CD4-positive, alpha-beta T cell (primary cell): ENCODE measurements around the gene EPB41L4A. TPM values are rescaled to one million over a fixed set of nuclear protein-coding genes. Genes with fewer than 3 reads are reported as not detected.

Experiments used
- ATAC-seq: fragments of 200-7000 bp; cut with Tn5 transposase; one replicate; pipeline ENCODE4 v1.10.0; 2022; ENCODE audit warnings: mild to moderate bottlenecking; ENCODE audit not compliant: poor library complexity
- CTCF ChIA-PET: fragments of 350-600 bp; sonication (Branson Sonifier 250); formaldehyde crosslinking; loops from one replicate; lab custom pipeline; 2021; ENCODE audit warnings: antibody characterized with exemption, inconsistent platforms; lab: Charles Lee
- POLR2A ChIA-PET: fragments of 350-600 bp; sonication (Branson Sonifier 250); formaldehyde crosslinking; loops from one replicate; lab custom pipeline; 2021; ENCODE audit warnings: antibody characterized with exemption, inconsistent platforms; lab: Charles Lee
- DNase-seq, 14 experiments: peaks; one replicate each; pipeline ENCODE4 v3.0.0-alpha.2; 2013 to 2020; ENCODE audit warnings: mixed read lengths in 2 of 14
- H3K27ac ChIP-seq, 2 donors: one replicate each; pipeline versions ENCODE4 v1.5.1 to v1.7.0; 2013; ENCODE audit warnings: low read length in 2 of 2, low read depth in 1 of 2, mild to moderate bottlenecking in 1 of 2
- H3K27me3 ChIP-seq, 2 experiments: 1 replicate in 1 of 2; 2 replicates in 1 of 2; pipeline versions ENCODE4 v1.6.1 to v1.7.0; 2013; ENCODE audit warnings: low read length in 2 of 2, control low read depth in 1 of 2, mild to moderate bottlenecking in 1 of 2, moderate library complexity in 1 of 2; ENCODE audit not compliant: insufficient read depth in 2 of 2, control insufficient read depth in 1 of 2
- H3K36me3 ChIP-seq: one replicate; pipeline ENCODE4 v1.6.1; 2013; ENCODE audit warnings: low read length, control low read depth; ENCODE audit not compliant: insufficient read depth
- H3K4me1 ChIP-seq: one replicate; pipeline ENCODE4 v1.6.1; 2013; ENCODE audit warnings: low read length, control low read depth; ENCODE audit not compliant: insufficient read depth
- H3K4me3 ChIP-seq: one replicate; pipeline ENCODE4 v1.5.1; 2013; ENCODE audit warnings: mild to moderate bottlenecking, low read length, moderate library complexity
- H3K9me3 ChIP-seq, 2 experiments: 1 replicate in 1 of 2; 2 replicates in 1 of 2; pipeline versions ENCODE4 v1.6.1 to v1.7.0; 2013; ENCODE audit warnings: low read length in 2 of 2, mild to moderate bottlenecking in 2 of 2, control low read depth in 1 of 2, moderate library complexity in 1 of 2; ENCODE audit not compliant: control insufficient read depth in 1 of 2, insufficient read depth in 1 of 2
- H3K27ac Mint-ChIP-seq: one replicate; pipeline ENCODE4 v1.8.0; 2020; ENCODE audit warnings: mixed read lengths
- H3K27me3 Mint-ChIP-seq: one replicate; pipeline ENCODE4 v1.8.0; 2021; ENCODE audit warnings: mixed read lengths
- H3K36me3 Mint-ChIP-seq: one replicate; pipeline ENCODE4 v1.8.0; 2021; ENCODE audit warnings: low read depth, mixed read lengths
- H3K4me1 Mint-ChIP-seq: one replicate; pipeline ENCODE4 v1.8.0; 2021; ENCODE audit warnings: low read depth, mixed read lengths
- H3K4me3 Mint-ChIP-seq: one replicate; pipeline ENCODE4 v1.8.0; 2020; ENCODE audit warnings: mild to moderate bottlenecking, mixed read lengths
- H3K9me3 Mint-ChIP-seq: one replicate; pipeline ENCODE4 v1.8.0; 2020; ENCODE audit warnings: mixed read lengths
- intact Hi-C, 2 experiments: fragments of 100-400 bp; cut with DNase I in 1 of 2; cut with micrococcal nuclease in 1 of 2; formaldehyde crosslinking; loops; one replicate each; pipeline versions ENCODE4 v1.15.1 to v1.9.0; 2023 to 2025; cut with DNase I, micrococcal nuclease
- total RNA-seq, 174 experiments: library from RNA in 2 of 174; stranded (reverse) in 2 of 174; gene quantifications; one replicate each; pipeline ENCODE4 v1.2.3 and lab custom pipeline; 2021 to 2026
- TF ChIP-seq, protein P1 (sequence below): fragments of 200-600 bp; IDR thresholded peaks from one replicate; pipeline ENCODE4 v1.8.0; 2022; ENCODE audit warnings: antibody characterized with exemption, mild to moderate bottlenecking

EPB41L4A gene
- total RNA-seq, 2 experiments from 2014 or later, result 0.08 TPM; not detected in 1

GRCh38 chr5:112348387-112348786, 70.7 kb downstream of the EPB41L4A start:
- TF ChIP-seq, protein P1, sequence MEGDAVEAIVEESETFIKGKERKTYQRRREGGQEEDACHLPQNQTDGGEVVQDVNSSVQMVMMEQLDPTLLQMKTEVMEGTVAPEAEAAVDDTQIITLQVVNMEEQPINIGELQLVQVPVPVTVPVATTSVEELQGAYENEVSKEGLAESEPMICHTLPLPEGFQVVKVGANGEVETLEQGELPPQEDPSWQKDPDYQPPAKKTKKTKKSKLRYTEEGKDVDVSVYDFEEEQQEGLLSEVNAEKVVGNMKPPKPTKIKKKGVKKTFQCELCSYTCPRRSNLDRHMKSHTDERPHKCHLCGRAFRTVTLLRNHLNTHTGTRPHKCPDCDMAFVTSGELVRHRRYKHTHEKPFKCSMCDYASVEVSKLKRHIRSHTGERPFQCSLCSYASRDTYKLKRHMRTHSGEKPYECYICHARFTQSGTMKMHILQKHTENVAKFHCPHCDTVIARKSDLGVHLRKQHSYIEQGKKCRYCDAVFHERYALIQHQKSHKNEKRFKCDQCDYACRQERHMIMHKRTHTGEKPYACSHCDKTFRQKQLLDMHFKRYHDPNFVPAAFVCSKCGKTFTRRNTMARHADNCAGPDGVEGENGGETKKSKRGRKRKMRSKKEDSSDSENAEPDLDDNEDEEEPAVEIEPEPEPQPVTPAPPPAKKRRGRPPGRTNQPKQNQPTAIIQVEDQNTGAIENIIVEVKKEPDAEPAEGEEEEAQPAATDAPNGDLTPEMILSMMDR, result no peak
- intact Hi-C loops, result no loop called here
- Histone ChIP-seq H3K27me3 (no peaks in the 10 kb centered on the region), H3K36me3 (no peaks in the 10 kb centered on the region), H3K9me3 (peaks cover 0 to 4% of the 10 kb centered on the region in 2 experiments), H3K4me3 (no peak overlapping the region), H3K27ac (no peak overlapping the region), H3K4me1 (no peaks in the 10 kb centered on the region)
- POLR2A ChIA-PET, result no interaction called here
- Mint-ChIP-seq H3K9me3 (no peaks in the 10 kb centered on the region), H3K36me3 (no peaks in the 10 kb centered on the region), H3K27ac (no peak overlapping the region), H3K4me1 (no peaks in the 10 kb centered on the region), H3K27me3 (peaks cover under 1% of the 10 kb centered on the region), H3K4me3 (no peak overlapping the region)
- ATAC-seq, result no peak
- no peak for DNase-seq
- CTCF ChIA-PET, result interaction anchor here (1.1 kb wide), 1 partner anchor 9 kb away, joined by 3 read pairs; no protein-coding TSS in a partner anchor

GRCh38 chr5:112346411-112347044, 72.5 kb downstream of the EPB41L4A start:
- H3K4me3 Mint-ChIP-seq, result no peak overlapping the region
- POLR2A ChIA-PET, result no interaction called here
- no peak for ATAC-seq
- Histone ChIP-seq H3K4me1 (no peaks in the 10 kb centered on the region), H3K4me3 (no peak overlapping the region), H3K36me3 (no peaks in the 10 kb centered on the region), H3K27me3 (no peaks in the 10 kb centered on the region), H3K9me3 (no peaks in the 10 kb centered on the region), H3K27ac (no peak overlapping the region)
- DNase-seq, result no peak
- CTCF ChIA-PET, result no interaction called here
- no peaks in the 10 kb centered on the region for H3K36me3 Mint-ChIP-seq
- TF ChIP-seq, protein P1, result no peak
- peaks cover 6% of the 10 kb centered on the region for H3K27me3 Mint-ChIP-seq
- no peaks in the 10 kb centered on the region for H3K9me3 Mint-ChIP-seq
- no peak overlapping the region for H3K27ac Mint-ChIP-seq
- no peaks in the 10 kb centered on the region for H3K4me1 Mint-ChIP-seq
- intact Hi-C loops, result no loop called here

- Mint-ChIP-seq H3K4me3 (no peak overlapping the region), H3K36me3 (no peaks in the 10 kb centered on the region), H3K4me1 (no peaks in the 10 kb centered on the region), H3K9me3 (no peaks in the 10 kb centered on the region), H3K27me3 (peaks cover 6% of the 10 kb centered on the region), H3K27ac (no peak overlapping the region)
- no peak overlapping the region for H3K27ac ChIP-seq
- ChIA-PET POLR2A (no interaction called here), CTCF (no interaction called here)
- no peak for ATAC-seq
- H3K36me3 ChIP-seq, result no peaks in the 10 kb centered on the region
- no peaks in the 10 kb centered on the region for H3K27me3 ChIP-seq
- no peak for DNase-seq
- intact Hi-C loops, result no loop called here
- TF ChIP-seq, protein P1, result no peak
- H3K4me3 ChIP-seq, result no peak overlapping the region
- H3K4me1 ChIP-seq, result no peaks in the 10 kb centered on the region
- H3K9me3 ChIP-seq, result no peaks in the 10 kb centered on the region
Observed at GRCh38 chr5:112344540-112344939, 74.5 kb downstream of the EPB41L4A start.
